SK-N-SH treated with all-trans-retinoic acid at 6 μM for 48 hours (cell line): ENCODE results near the gene MPZL3.

ENCODE experiments used
- ATAC-seq: fragments of 200-7000 bp; cut with Tn5 transposase; 3 replicates; pipeline ENCODE4 v1.9.1; 2020; ENCODE audit warnings: mild to moderate bottlenecking, moderate library complexity
- ARNTL ChIP-seq: fragments of 450-650 bp; formaldehyde crosslinking; IDR thresholded peaks from 2 replicates; pipeline ENCODE4 v1.5.0; 2020; ENCODE audit warnings: low read depth, mild to moderate bottlenecking, moderate library complexity, borderline replicate concordance
- BACH2 ChIP-seq: fragments of 250-450 bp; sonication (Bioruptor Pico); IDR thresholded peaks from 2 replicates; pipeline ENCODE4 v1.9.0; 2021; ENCODE audit warnings: mild to moderate bottlenecking, borderline replicate concordance
- CREB5 ChIP-seq: fragments of 250-450 bp; sonication (Bioruptor Pico); IDR thresholded peaks from 2 replicates; pipeline ENCODE4 v1.5.1; 2020; ENCODE audit warnings: low read depth, mild to moderate bottlenecking, moderate library complexity
- CSDC2 ChIP-seq: fragments of 250-450 bp; sonication (Bioruptor Pico); IDR thresholded peaks from 2 replicates; pipeline ENCODE4 v1.5.0; 2020; ENCODE audit warnings: mild to moderate bottlenecking, moderate library complexity
- CSRNP3 ChIP-seq: fragments of 250-450 bp; sonication (Bioruptor Pico); IDR thresholded peaks from 2 replicates; pipeline ENCODE4 v1.5.1; 2021; ENCODE audit warnings: mild to moderate bottlenecking, moderate library complexity
- ESRRG ChIP-seq: fragments of 250-450 bp; sonication (Bioruptor Pico); IDR thresholded peaks from 2 replicates; pipeline ENCODE4 v1.6.1; 2021; ENCODE audit warnings: mild to moderate bottlenecking
- GLIS3 ChIP-seq: fragments of 250-450 bp; sonication (Bioruptor Pico); IDR thresholded peaks from 2 replicates; pipeline ENCODE4 v1.5.0; 2020; ENCODE audit warnings: mild to moderate bottlenecking, moderate library complexity
- ISL1 ChIP-seq: fragments of 250-450 bp; sonication (Bioruptor Pico); IDR thresholded peaks from 2 replicates; pipeline ENCODE4 v2.1.2; 2022; ENCODE audit warnings: mild to moderate bottlenecking, moderate library complexity
- OSR1 ChIP-seq: fragments of 250-450 bp; sonication (Bioruptor Pico); IDR thresholded peaks from 2 replicates; pipeline ENCODE4 v1.8.0; 2022; ENCODE audit warnings: moderate library complexity, mild to moderate bottlenecking, inconsistent platforms
- PATZ1 ChIP-seq: fragments of 250-450 bp; sonication (Bioruptor Pico); IDR thresholded peaks from 2 replicates; pipeline ENCODE4 v1.8.0; 2020; ENCODE audit warnings: mild to moderate bottlenecking, moderate library complexity, borderline replicate concordance
- PPARA ChIP-seq: fragments of 250-450 bp; sonication (Bioruptor Pico); IDR thresholded peaks from 2 replicates; pipeline ENCODE4 v1.5.0; 2020; ENCODE audit warnings: mild to moderate bottlenecking, borderline replicate concordance
- RARB ChIP-seq: fragments of 250-450 bp; sonication (Bioruptor Pico); IDR thresholded peaks from 2 replicates; pipeline ENCODE4 v1.8.0; 2021; ENCODE audit warnings: mild to moderate bottlenecking, moderate library complexity
- SNAI2 ChIP-seq: fragments of 250-450 bp; sonication (Bioruptor Pico); IDR thresholded peaks from 2 replicates; pipeline ENCODE4 v1.5.0; 2020; ENCODE audit warnings: mild to moderate bottlenecking, moderate library complexity
- TCF4 ChIP-seq: fragments of 250-450 bp; sonication (Bioruptor Pico); IDR thresholded peaks from 2 replicates; pipeline ENCODE4 v1.8.0; 2021; ENCODE audit warnings: mild to moderate bottlenecking, moderate library complexity, borderline replicate concordance
- TOX ChIP-seq: fragments of 250-450 bp; sonication (Bioruptor Pico); IDR thresholded peaks from 2 replicates; pipeline ENCODE4 v1.8.0; 2021; ENCODE audit warnings: mild to moderate bottlenecking, moderate library complexity, borderline replicate concordance
- ZC3H10 ChIP-seq: fragments of 250-450 bp; sonication (Bioruptor Pico); IDR thresholded peaks from 2 replicates; pipeline ENCODE4 v1.5.1; 2021; ENCODE audit warnings: mild to moderate bottlenecking, moderate library complexity
- ZFP3 ChIP-seq: fragments of 250-450 bp; sonication (Bioruptor Pico); IDR thresholded peaks from 2 replicates; pipeline ENCODE4 v1.5.0; 2020; ENCODE audit warnings: mild to moderate bottlenecking, moderate library complexity
- ZFP30 ChIP-seq: fragments of 450-650 bp; formaldehyde crosslinking; IDR thresholded peaks from 2 replicates; pipeline ENCODE4 v1.5.0; 2022; ENCODE audit warnings: mild to moderate bottlenecking, moderate library complexity
- ZNF565 ChIP-seq: fragments of 450-650 bp; formaldehyde crosslinking; conservative IDR thresholded peaks from 2 replicates; pipeline ENCODE4 v1.5.0; 2020; ENCODE audit warnings: low read depth, mild to moderate bottlenecking, moderate library complexity
- ZNF70 ChIP-seq: fragments of 450-650 bp; formaldehyde crosslinking; IDR thresholded peaks from 2 replicates; pipeline ENCODE4 v1.5.0; 2020; ENCODE audit warnings: mild to moderate bottlenecking, moderate library complexity
- ZNF8 ChIP-seq: fragments of 450-650 bp; formaldehyde crosslinking; IDR thresholded peaks from 2 replicates; pipeline ENCODE4 v1.5.0; 2020; ENCODE audit warnings: mild to moderate bottlenecking, moderate library complexity
- TF ChIP-seq, protein P1 (sequence below): fragments of 250-450 bp; sonication (Bioruptor Pico); IDR thresholded peaks from 2 replicates; pipeline ENCODE4 v1.8.0; 2021; ENCODE audit warnings: low read depth, mild to moderate bottlenecking, moderate library complexity, borderline replicate concordance
- TF ChIP-seq, protein P2 (sequence below): fragments of 250-450 bp; sonication (Bioruptor Pico); IDR thresholded peaks from 2 replicates; pipeline ENCODE4 v1.5.0; 2020; ENCODE audit warnings: mild to moderate bottlenecking, moderate library complexity

Gene MPZL3

GRCh38 chr11:118258410-118258809 lies 6.2 kb upstream of the MPZL3 start:
- ATAC-seq = no peak
- TF ChIP-seq ZFP3 (CRISPR knock-in tag) (no peak), PATZ1 (CRISPR knock-in tag) (no peak), TOX (CRISPR knock-in tag) (no peak), ZNF70 (CRISPR knock-in tag) (no peak), ZNF8 (CRISPR knock-in tag) (no peak), BACH2 (no peak), OSR1 (CRISPR knock-in tag) (no peak), ESRRG (no peak), GLIS3 (CRISPR knock-in tag) (no peak), RARB (CRISPR knock-in tag) (no peak), CSDC2 (CRISPR knock-in tag) (no peak), CREB5 (no peak), ISL1 (CRISPR knock-in tag) (no peak), SNAI2 (no peak), ARNTL (no peak), ZNF565 (CRISPR knock-in tag) (no peak)
- TF ChIP-seq, protein P1, sequence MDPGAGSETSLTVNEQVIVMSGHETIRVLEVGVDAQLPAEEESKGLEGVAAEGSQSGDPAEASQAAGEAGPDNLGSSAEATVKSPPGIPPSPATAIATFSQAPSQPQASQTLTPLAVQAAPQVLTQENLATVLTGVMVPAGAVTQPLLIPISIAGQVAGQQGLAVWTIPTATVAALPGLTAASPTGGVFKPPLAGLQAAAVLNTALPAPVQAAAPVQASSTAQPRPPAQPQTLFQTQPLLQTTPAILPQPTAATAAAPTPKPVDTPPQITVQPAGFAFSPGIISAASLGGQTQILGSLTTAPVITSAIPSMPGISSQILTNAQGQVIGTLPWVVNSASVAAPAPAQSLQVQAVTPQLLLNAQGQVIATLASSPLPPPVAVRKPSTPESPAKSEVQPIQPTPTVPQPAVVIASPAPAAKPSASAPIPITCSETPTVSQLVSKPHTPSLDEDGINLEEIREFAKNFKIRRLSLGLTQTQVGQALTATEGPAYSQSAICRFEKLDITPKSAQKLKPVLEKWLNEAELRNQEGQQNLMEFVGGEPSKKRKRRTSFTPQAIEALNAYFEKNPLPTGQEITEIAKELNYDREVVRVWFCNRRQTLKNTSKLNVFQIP (CRISPR knock-in tag) = no peak
- TF ChIP-seq, protein P2, sequence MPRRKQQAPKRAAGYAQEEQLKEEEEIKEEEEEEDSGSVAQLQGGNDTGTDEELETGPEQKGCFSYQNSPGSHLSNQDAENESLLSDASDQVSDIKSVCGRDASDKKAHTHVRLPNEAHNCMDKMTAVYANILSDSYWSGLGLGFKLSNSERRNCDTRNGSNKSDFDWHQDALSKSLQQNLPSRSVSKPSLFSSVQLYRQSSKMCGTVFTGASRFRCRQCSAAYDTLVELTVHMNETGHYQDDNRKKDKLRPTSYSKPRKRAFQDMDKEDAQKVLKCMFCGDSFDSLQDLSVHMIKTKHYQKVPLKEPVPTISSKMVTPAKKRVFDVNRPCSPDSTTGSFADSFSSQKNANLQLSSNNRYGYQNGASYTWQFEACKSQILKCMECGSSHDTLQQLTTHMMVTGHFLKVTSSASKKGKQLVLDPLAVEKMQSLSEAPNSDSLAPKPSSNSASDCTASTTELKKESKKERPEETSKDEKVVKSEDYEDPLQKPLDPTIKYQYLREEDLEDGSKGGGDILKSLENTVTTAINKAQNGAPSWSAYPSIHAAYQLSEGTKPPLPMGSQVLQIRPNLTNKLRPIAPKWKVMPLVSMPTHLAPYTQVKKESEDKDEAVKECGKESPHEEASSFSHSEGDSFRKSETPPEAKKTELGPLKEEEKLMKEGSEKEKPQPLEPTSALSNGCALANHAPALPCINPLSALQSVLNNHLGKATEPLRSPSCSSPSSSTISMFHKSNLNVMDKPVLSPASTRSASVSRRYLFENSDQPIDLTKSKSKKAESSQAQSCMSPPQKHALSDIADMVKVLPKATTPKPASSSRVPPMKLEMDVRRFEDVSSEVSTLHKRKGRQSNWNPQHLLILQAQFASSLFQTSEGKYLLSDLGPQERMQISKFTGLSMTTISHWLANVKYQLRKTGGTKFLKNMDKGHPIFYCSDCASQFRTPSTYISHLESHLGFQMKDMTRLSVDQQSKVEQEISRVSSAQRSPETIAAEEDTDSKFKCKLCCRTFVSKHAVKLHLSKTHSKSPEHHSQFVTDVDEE = no peak
- TF ChIP-seq, all 23 proteins: peak for 0

- no peak for ATAC-seq
- no peak for TF ChIP-seq SNAI2
- no peak for TF ChIP-seq ZC3H10 (CRISPR knock-in tag)
- TF ChIP-seq TCF4 = no peak
- no peak for TF ChIP-seq BACH2
- TF ChIP-seq OSR1 (CRISPR knock-in tag) = no peak
- TF ChIP-seq ZNF565 (CRISPR knock-in tag) = no peak
- no peak for TF ChIP-seq ZFP3 (CRISPR knock-in tag)
- no peak for TF ChIP-seq PPARA (CRISPR knock-in tag)
- TF ChIP-seq ARNTL = no peak
- TF ChIP-seq ESRRG = no peak
- no peak for TF ChIP-seq CSDC2 (CRISPR knock-in tag)
- no peak for TF ChIP-seq ZFP30 (CRISPR knock-in tag)
- TF ChIP-seq TOX (CRISPR knock-in tag) = no peak
- no peak for TF ChIP-seq ZNF70 (CRISPR knock-in tag)
- TF ChIP-seq, all 23 proteins: peak for 0
Observed at GRCh38 chr11:118252688-118253087, 523 bp upstream of the MPZL3 start.

GRCh38 chr11:118247041-118247440 lies 5.1 kb downstream of the MPZL3 start:
- TF ChIP-seq PPARA (CRISPR knock-in tag) = no peak
- no peak for TF ChIP-seq ZNF70 (CRISPR knock-in tag)
- no peak for TF ChIP-seq CSDC2 (CRISPR knock-in tag)
- no peak for TF ChIP-seq GLIS3 (CRISPR knock-in tag)
- no peak for TF ChIP-seq CSRNP3 (CRISPR knock-in tag)
- no peak for TF ChIP-seq TCF4
- no peak for ATAC-seq
